ENCODE measurements around the gene APEH.
A peak's percentile ranks its signal among the peaks of the same experiment; 100 is the strongest.
"Not testable (repeated sequence)": the region's sequence is repeated elsewhere in the genome, so short reads cannot be mapped to it uniquely, and the experiment has no call there.

APEH gene

DNA sequence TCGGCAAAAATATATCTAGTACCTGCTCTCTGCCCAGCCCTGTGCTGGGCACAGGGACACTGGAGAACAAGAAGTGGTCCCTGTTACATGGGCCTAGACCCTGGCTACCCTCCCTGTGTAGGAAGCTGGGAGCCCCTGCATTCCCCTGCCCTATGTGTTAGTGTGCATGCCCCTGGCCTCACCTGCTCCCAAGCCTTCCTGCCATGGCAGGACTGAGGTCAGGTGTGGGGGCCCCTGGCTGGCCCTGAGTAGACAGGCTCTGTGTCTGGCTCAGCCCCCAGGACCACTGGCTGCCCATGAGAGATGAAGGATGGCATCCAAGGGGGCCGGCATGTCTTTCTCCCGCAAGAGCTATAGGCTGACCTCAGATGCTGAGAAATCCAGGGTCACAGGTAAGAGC, 16.7 kb downstream of the APEH start:
- not testable (repeated sequence) for DNase-seq (ENCODE audit: low spot score)

DNA sequence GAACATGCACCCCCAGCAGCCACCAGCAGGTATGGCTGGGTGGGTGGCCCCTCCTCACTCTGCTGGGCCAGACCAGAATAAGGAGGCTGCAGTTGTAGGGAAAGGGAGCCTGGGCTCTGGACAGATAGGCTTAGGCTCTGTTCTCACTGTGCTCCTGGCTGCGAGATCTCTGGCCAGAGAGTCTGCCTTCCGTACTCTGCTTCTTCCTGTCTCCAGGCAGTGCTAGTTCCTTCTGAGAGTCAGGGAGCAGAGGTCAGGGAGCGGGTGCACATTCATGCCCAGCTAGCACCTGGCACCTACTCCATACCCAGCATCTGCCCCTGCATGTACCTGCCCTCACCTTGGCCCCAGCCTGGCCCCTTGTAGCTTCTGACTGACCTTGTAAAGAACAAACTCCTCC, 17.3 kb downstream of the APEH start:
- not testable (repeated sequence) for DNase-seq (ENCODE audit: low spot score)

DNA sequence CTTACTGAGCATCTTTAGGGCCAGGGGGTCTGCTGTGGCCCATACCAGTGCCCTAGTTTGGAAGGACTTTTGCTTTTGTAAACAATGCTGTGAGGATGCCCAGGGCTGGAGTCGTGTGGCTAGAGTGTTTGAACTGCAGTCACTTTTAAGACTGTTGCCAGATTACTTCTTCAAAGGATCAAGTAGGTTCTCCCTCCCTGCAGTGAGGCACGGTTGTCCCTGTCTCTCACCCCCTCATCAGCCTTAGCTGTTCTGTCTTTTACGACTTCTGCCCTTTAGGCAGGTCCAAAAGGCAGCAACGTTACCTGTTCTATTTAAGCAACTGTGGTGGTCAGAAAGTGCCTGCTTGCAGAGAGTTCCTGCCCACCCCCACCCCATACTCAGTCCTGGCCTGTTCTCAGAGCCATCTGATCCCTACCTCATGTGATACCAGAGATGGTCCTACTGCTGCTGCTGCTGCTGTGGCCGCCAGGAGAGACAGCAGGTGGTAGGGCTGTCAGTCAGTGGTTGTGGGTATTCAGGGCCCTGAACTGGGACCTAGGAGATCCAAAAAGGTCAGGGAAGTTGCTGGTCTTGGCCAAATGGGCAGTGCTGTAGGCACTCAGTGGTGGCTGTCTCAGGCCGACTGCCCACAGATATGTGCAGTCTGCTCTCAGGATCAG, 20.4 kb downstream of the APEH start:
- DNase-seq (ENCODE audit: low spot score), result not testable (repeated sequence)

DNA sequence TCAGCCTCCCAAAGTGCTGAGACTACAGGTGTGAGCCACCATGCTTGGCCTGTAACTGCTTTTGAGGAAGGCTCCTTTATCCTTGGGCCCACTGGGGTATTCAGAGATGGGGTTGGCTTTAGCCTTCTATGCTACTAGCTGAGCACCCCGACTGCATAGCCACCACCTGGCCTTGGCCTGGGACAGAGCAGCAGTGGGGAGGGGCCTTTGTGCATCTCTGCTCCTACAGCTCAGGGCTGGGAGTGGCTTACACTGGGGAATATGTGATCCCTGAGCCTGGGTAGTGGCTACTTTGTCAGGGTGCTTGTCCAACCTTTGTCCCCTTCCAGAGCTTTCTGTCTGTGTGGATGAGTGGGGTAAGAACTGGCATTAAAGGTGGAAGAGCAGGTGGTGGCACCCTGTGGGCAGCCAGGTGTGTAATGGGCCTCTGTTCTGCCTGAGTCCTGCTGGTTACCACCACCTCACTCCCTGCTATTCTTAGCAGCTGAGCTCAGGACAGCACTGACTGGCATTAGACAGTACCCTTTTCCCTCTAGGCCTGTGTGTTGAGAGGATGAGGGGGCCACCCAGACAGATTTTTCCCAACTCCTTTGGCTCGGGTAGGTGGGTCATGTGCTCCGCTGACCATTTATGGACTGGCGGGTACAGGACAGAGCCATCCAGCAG, 21.3 kb downstream of the APEH start:
- DNase-seq (ENCODE audit: low spot score), result not testable (repeated sequence)

DNA sequence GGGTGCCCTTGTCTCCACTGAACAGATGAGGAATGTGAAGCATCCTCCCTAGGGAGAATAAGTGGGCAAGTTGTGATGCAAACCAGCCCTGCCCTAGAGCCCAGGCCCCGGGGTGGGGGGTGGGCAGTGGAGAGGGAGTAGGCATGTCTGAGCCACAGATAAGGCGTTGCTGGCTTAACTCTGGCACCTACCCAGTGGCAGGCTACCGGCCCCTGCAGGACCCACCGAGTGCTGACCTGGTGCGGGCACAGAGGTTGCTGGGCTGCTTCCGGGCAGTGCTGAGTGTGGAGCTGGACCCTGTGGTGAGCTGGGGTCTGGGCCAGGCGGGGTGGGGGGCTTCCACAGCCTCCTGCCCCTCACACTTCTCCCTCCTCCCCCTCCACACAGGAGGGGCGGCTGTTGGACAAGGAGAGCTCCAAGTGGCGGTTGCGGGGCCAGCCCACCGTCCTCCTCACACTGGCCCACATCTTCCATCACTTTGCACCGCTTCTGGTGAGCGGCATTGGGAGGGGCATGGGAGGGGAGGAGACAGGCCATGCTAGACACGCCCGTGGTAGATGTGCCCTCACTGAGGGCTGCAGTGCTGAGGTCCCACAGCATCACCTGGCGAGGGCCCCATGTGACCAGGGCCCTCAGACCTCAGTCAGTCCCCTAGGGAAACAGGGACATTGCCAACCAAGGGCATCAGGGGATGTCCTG, 25.3 kb downstream of the APEH start:
- DNase-seq (ENCODE audit: low spot score), result peak; percentile 36

DNA sequence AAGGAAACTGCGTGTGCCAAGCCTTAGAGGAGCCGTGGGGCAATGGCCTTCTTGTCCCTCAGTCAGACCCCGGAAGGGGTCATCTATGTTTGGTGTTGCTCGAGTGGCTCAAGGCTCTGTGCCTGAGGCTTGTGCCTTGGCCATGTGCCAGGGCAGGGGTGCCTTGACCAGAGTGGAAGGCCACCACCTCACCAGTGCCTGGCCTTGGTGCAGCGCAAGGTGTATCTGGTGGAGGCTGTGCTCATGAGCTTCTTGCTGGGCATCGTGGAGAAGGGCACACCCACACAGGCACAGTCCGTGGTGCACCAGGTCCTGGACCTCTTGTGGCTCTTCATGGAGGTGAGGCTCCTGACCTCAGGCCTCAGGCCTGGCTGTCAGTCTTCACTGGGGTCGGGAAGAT, 25.9 kb downstream of the APEH start:
- no peak for DNase-seq (ENCODE audit: low spot score)

DNA sequence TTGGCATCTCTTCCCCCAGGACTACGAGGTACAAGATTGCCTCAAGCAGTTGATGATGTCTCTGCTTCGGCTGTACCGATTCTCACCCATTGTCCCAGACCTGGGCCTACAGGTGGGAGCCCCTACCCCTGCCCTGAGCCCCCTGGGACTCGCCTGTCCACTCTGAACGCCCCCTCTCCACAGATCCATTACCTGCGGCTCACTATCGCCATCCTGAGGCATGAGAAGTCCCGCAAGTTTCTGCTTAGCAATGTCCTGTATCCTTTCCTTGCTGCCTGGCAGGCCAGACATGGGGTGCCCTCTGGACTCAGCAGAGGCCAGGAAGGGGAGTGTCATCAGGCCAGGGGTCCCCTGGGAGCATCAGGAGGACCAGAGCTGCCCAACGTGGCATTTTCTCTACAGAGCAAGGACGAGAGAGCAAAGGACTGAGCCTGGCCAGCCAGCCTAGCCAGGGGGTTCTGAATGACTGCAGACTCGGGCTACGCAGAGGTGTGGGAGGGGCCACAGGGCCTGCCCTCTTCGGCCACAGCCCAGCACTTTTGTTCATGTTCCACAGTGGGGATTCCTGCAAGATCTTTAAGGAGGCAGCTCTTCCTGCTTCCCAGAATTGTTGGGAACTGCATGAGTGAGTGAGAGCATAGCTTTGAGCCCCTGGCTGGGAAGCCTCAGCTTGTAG, 26.4 kb downstream of the APEH start:
- DNase-seq (ENCODE audit: low spot score), result no peak

DNA sequence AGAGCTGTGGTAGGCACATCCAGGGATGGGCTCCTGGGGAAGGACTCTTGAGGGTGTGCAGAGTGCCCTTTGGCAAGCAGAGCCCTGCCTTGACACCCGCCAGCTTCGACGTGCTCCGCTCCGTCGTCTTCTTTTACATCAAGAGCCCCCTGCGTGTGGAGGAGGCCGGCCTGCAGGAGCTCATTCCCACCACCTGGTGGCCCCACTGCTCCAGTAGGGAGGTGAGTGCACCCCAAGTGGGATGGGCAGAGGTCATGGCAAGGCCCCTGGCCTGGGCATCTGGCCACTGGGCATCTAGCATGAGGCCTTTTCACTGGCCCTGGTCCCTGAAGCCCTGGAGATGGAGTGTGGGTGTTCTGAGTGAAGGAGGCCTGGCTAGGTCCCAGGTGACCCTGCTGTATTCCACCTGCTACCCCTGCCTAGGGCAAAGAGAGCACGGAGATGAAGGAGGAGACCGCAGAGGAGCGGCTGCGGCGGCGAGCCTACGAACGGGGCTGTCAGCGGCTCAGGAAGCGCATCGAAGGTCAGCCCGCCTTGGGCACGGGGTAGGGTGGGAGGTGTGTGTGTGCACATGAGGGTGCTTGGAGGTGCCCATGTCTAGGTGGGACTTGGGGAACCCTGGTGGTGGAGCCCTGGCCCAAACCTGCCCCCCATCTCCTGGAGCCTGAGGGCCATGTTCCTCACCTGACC, 27.4 kb downstream of the APEH start:
- peak; percentile 43 for DNase-seq (ENCODE audit: low spot score)

DNA sequence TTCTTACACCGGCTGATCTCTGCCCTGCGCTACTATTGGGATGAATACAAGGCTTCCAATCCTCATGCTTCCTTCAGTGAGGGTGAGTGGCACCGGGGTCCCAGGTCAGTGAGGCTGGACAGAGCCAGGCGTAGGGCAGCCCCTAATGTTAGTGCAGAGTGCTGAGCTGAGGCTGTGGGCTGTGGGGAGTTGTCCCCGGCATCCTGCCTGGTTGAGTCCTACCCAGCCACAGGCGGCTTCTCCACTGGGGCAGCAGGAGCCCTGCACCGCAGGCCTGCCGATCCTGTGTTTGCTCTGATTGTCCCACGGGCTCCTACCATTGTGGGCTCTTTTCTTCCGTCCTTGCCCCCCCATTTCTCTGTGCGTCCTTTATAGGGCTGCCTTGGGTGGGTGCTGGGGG, 28.5 kb downstream of the APEH start:
- DNase-seq (ENCODE audit: low spot score), result no peak

DNA sequence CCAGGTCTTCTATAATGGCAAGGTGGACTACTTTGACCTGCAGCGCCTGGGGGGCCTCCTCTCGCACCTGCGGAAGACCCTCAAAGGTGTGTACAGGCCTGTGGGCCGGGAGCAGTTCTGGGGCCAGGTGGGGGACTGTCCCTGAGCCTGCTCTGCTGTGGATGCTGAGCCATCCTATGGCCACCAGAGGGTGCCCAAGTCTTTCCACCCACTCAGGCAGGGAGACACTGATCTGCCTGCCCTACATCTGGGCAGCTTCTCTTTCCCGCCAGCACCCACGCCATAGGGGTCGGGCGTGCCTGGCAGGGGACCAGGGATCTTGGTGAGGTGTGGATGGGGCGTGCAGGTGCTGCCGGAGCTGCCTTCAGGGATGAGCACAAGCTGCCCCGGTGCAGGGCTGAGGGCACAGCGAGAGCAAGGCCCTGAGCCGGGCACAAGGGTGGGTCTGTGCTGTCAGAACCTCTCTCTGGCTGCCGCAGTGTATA, 29.3 kb downstream of the APEH start:
- peak; percentile 89 for DNase-seq (ENCODE audit: low spot score)

DNA sequence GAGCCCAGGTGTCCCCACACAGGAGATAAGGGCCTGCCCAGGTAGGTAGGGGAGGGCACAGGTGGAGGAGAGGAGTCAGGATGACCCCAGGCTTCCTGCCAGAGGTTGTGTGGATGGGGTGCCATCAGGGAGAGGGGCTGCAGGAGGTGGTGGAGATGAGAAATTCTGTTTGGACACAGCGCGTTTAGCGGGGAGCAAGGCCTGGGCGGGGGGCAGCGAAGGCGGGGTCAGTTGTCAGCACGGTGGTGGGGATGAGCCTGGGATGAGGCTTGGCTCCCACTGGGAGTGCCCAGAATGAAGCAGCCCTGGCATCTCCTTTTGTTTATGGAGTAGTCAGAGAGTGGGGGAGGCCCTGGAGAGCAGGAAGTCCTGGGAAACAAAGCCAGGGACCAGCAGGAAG, 29.8 kb downstream of the APEH start:
- no peak for DNase-seq (ENCODE audit: low spot score)

DNA sequence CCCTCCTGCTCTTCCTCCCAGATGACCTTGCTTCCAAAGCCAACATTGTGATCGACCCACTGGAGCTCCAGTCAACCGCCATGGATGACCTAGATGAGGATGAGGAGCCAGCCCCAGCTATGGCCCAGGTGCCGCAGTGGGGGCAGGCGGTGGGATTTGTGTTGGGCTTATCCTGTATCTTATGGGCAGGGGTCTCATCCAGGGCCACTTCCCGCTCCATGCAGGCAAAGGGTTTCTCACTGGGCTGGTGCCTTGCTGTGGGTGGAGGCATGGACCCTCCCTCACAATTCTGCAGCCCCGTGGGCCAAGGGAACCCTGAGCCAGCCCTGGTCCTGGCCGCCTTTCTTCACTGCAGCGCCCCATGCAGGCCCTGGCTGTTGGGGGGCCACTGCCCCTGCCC, 30.5 kb downstream of the APEH start:
- DNase-seq (ENCODE audit: low spot score), result no peak

DNA sequence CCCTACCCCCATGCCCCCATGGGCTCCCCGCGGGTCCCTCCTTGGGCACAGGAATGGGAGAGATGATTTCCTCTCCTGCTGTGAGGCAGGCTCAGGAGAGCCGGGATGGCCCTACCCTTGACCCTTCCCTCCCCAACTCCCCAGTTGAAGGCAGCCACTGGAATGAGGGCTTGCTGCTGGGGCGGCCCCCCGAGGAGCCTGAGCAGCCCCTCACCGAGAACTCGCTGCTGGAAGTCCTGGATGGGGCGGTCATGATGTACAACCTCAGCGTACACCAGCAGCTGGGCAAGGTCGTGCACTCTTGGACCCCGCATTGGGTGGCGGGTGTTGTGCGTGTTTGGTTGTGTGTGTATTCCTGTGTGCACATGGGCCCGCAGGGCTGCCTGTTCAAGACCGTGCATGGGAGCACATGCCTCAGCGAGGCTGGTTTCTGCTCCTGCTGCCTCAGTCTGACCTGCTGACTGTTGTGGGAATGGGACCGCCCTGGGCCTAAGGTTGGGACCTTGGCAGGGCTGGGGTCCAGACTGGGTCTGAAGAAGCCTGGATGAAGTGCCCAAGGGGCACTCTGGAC, 31.3 kb downstream of the APEH start:
- DNase-seq (ENCODE audit: low spot score), result no peak

DNA sequence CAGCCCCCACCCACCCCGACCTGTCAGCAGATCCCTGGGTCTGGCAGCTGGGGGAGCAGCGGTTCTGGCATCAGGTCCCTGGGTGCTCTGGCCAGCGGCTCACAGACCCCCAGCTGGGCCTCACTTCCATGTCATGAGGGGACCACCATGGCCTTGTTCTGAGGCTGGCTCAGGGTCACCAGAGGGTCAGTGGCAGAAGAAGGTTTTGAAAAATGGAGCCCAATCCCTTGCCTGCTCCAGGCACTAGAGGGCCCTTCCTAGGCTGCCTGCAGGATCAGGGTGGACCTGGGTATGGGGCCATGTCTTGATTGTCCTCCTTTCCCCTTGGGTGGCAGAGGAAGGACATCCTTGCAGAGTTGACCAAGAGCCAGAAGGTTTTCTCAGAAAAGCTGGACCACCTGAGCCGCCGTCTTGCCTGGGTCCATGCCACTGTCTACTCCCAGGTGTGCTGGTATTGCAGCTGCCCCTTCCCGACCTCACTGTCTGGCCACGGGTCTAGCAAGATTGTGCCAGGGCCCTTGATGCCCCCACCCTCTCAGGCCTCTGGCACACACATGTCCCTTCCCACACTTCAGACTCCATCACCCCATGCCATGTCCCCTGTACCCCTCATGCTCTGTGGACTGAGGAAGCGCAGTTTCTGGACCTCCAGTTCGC, 32.4 kb downstream of the APEH start:
- no peak for DNase-seq (ENCODE audit: low spot score)

DNA sequence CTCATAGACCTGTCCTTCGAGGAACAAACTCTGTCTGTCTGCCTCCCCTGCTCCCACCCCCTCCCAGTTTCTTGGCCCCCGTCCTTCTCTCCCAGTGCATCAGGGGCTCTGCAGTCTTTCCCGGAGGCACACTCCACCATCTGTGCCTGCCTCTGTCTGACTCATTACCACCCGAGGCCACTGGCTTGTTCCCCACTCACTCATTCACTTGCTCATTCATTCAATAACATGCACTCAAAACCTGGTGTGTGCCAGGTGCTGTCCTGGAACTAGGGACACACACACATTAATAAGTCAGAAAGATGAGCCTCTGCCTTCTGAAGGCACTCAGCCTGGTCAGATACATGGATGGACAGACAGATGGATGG, 32.9 kb downstream of the APEH start:
- DNase-seq (ENCODE audit: low spot score), result peak; percentile 26

DNA sequence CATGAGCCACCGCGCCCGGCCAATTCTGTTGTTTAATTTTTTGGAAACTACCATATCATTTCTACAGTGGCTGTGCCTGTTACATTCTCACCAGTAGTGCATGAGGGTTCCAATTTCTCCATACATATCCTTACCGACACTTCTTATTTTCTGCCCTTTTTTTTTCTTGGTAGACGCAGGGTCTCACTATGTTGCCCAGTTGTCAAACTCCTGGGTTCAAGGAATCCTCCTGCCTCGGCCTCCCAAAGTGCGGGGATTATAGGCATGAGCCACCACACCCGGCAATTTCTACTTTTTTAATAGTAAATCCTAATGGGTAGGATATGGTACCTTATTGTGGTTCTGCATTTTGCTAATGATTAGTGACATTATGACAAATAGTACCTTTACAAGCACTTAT, 35.7 kb downstream of the APEH start:
- DNase-seq (ENCODE audit: low spot score), result no peak

DNA sequence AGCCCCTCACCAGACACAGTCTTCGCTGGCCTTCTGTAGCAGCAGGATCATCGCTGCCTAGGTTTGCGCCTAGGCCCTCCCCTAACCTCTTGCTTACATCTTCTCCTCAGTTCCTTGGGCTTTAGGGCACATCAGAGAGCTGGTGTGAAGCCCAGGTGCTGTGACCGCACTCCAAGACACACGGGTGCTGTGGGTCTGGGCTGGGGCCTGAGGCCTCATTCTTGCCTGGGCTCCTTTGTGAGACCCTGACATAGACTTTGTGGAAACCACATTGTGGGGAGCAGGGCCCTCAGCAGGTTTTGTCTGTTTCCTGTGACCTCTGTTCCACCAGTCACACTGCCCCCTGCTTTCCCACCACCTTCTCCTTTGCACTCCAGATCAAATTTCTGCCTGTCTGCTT, 37.3 kb downstream of the APEH start:
- DNase-seq (ENCODE audit: low spot score), result no peak

DNA sequence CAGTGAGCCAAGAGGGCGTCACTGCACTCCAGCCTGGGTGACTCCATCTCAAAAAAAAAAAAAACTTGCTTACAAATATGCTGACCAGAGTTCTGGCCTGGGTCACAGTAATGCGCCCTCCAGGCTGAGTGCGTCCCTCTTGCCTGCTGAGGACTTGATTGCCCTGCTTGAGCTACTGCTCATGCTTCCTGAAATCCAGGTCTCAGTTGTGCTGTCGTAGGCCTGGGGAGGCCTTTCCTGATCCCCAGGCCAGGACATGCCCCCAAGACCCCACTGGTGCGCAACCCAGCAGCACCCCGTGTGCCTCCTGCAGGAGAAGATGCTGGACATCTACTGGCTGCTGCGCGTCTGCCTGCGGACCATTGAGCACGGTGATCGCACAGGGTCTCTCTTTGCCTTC, 38.0 kb downstream of the APEH start:
- DNase-seq (ENCODE audit: low spot score), result no peak

DNA sequence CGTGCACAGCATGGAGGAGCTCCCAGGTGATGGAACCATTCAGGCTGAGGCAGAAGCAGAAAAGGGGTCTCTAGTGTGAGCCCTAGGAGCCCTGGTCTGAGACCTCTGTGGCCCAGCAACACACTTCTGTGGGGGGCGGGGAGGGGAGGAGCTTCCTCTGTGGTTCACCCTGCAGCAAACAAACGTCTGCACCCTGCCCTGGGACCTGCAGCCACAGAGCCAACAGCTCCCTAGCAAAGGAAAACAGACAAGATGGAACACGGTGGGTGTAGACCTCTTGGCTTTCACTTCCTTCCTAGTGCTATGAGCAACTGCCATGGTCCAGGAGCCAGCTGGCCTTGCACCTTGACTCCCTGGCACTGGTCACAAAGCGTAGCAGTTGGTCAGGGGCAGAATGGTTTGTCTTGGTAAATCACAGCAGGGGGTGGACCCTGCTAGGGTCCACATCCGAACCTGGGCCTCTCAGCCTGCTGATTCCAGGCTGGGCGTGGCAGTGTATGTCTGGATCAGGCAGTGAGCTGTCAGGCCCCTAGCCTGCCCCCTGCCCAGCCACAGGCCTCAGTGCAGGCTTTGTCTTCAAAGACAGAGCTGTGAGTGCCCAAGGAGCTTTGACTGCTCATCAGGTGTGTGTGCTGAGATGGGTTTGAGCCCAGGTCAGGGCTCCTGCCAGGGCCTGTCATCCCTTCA, 38.6 kb downstream of the APEH start:
- DNase-seq (ENCODE audit: low spot score), result no peak

DNA sequence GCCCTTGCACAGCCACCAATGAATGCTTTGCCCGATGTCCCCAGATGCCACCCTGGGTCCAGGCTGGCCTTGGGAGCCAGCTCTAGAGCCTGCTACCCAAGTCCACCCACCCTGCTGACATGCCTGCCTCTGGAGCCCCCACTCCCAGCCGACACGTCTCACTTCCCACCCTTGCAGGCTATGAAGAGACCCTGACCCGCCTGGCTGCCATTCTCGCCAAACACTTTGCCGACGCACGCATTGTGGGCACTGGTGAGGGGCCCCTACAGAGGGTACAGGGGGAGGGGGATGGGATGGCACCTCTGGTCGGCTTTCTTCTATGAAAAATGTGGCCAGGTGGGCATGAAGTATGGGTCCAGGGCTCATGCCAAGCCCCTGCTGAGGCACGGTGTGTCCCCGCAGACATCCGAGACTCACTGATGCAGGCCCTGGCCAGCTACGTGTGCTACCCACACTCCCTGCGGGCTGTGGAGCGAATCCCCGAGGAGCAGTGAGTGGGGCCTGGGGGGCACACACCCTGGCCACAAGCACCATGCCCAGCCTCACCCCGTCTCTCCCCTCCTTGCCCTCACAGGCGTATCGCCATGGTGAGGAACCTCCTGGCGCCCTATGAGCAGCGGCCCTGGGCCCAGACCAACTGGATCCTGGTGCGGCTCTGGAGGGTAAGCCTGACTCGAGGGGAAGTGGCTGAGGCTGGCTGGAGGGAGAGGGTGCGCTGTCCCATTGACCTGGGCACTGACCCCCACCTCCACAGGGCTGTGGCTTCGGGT, 39.4 kb downstream of the APEH start:
- no peak for DNase-seq (ENCODE audit: low spot score)

Measured in AG08395 (cell line).